ENCODE measurements around the gene PDXK.

PDXK gene

DNA sequence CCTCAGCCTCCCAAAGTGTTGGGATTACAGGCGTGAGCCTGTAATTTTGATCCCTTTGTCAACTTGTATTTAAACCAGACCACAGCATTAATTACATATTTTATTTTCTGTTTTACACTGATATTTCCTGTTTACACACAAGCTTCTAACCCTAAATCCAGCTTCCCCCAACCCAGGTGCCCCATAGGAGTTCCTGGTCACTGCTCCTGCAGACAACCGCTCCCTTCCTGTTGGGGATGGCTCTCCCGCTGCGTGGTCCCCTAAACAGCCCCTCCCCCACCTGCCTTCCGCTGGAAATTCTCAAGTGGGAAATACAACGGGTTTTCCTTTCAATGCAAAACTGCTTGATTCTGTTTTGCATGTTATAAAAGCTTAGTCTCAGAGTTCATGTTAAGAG, 53.5 kb downstream of the PDXK start:
- H2AFZ ChIP-seq (ENCODE audit: low read depth, low read length) = no peak overlapping the region
- H3K27me3 ChIP-seq (ENCODE audit: insufficient read depth, low read length) = no peaks in the 10 kb centered on the region
- H3K4me3 ChIP-seq (ENCODE audit: low read length) = no peak overlapping the region
- H3K36me3 ChIP-seq (ENCODE audit: insufficient read depth, low read length) = peaks cover 17% of the 10 kb centered on the region
- peaks cover 20% of the 10 kb centered on the region for H3K4me1 ChIP-seq (ENCODE audit: insufficient read depth, low read length)
- H3K9me3 ChIP-seq (ENCODE audit: low read length) = no peaks in the 10 kb centered on the region

DNA sequence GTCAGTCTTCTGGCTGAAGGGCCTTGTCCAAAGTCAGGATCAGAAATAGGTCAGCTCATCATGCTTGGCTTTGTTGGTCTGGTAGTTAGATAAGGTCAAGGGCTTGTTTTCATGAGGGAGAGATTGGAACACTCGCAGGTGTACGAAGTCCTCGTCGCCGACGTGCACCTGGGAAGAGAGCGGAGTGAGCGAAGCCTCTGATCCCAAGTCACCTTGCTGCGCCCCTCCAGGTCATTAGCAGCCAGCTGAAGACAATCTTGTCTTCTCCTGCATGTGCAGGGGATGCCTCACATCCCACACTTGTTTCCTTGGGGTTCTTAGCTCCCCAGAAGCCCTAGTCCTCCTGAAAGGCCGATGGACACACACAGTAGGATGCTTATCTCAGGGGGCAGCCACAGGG, 55.2 kb downstream of the PDXK start:
- Histone ChIP-seq H2AFZ (ENCODE audit: low read depth, low read length) (no peak overlapping the region), H3K4me1 (ENCODE audit: insufficient read depth, low read length) (peaks cover 12% of the 10 kb centered on the region), H3K9me3 (ENCODE audit: low read length) (no peaks in the 10 kb centered on the region), H3K4me3 (ENCODE audit: low read length) (no peak overlapping the region), H3K36me3 (ENCODE audit: insufficient read depth, low read length) (peaks cover 17% of the 10 kb centered on the region), H3K27me3 (ENCODE audit: insufficient read depth, low read length) (peaks cover 2% of the 10 kb centered on the region)

DNA sequence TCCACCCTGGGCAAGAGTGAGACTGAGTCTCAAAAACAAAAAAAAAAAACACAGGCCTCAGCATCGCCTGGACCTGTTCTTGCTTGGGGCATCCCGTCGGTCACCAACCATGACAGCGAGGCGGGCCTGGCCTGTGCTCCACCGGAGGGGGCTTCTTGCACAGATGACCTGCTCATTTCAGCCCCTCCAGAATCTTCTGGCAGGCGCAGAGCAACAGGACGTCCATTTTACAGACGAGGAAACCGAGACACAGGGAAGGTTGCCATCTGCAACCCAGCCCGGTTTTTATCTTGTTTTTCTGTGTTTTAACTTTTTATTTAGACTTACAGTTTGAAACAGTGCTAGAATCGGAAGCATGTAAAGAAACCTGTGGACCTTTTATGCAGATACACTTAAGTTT, 56.3 kb downstream of the PDXK start:
- Histone ChIP-seq H3K9me3 (ENCODE audit: low read length) (no peaks in the 10 kb centered on the region), H2AFZ (ENCODE audit: low read depth, low read length) (no peak overlapping the region), H3K36me3 (ENCODE audit: insufficient read depth, low read length) (peaks cover 17% of the 10 kb centered on the region), H3K4me3 (ENCODE audit: low read length) (peak overlapping the region; percentile 63), H3K27me3 (ENCODE audit: insufficient read depth, low read length) (peaks cover 2% of the 10 kb centered on the region), H3K4me1 (ENCODE audit: insufficient read depth, low read length) (peaks cover 12% of the 10 kb centered on the region)

DNA sequence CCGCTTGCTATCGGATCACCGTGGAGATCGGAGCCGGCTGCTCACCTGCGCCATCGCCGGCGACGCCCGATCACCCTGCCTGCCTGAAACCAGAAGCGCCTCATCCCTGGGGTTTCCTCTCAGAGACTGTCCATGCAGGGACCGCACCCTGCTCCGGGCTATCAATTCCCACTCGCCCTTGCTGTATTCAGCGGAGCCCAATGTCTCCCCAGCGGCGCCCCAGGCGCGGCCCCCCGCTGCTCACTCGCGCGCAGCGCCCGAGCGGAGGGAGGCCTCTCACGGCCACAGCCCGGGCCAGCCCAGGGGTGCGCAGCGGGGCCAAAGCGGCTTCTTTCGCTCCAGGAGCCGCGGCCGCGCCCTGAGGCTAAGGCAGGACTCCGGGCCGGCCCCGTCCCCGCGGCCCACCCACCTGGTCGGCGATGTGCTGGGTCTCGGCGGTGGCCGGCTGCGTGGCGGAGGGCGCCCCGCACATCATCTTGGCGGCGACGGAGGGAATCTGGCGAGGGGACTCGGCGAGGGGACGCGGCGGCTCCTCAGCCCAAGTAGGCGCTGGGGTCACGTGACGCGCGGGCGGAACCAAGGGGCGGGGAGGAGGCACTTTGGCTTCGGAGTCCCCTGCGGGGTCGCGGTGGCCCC, 57.0 kb downstream of the PDXK start, which contains the start of gene CSTB:
Gene CSTB (minus strand): TSS at position 514 of the 636 bp plus-strand sequence. CDS start 39 bp downstream, at position 475.
- Histone ChIP-seq H3K36me3 (ENCODE audit: insufficient read depth, low read length) (peaks cover 17% of the 10 kb centered on the region), H3K9me3 (ENCODE audit: low read length) (no peaks in the 10 kb centered on the region), H2AFZ (ENCODE audit: low read depth, low read length) (peak within 1 kb of the TSS; percentile 89), H3K27me3 (ENCODE audit: insufficient read depth, low read length) (peaks cover 2% of the 10 kb centered on the region), H3K4me1 (ENCODE audit: insufficient read depth, low read length) (peaks cover 12% of the 10 kb centered on the region), H3K4me3 (ENCODE audit: low read length) (peak within 1 kb of the TSS; percentile 63)

DNA sequence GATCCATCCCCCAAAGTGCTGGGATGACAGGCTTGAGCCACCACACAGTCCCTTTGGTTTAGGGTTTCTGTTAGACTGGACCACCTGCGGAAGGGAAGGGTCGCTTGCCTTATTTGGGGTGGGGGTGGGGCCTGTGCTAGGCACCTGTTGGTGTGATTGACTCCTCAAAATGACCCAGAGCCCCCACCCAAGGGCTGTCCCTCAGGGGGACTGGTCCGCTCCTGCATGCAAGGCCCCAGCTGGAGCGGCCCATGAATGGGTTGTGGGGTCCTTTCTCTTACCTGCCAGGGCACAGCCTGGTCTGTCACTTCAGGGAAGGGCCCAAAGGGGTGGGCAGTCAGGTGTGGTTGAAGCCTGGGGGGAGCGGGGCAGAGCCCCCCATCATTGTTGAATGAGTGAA, 59.0 kb downstream of the PDXK start:
- peaks cover 16% of the 10 kb centered on the region for H3K36me3 ChIP-seq (ENCODE audit: insufficient read depth, low read length)
- H3K4me3 ChIP-seq (ENCODE audit: low read length) = no peak overlapping the region
- H3K9me3 ChIP-seq (ENCODE audit: low read length) = no peaks in the 10 kb centered on the region
- peaks cover 2% of the 10 kb centered on the region for H3K27me3 ChIP-seq (ENCODE audit: insufficient read depth, low read length)
- no peak overlapping the region for H2AFZ ChIP-seq (ENCODE audit: low read depth, low read length)
- peaks cover 12% of the 10 kb centered on the region for H3K4me1 ChIP-seq (ENCODE audit: insufficient read depth, low read length)

DNA sequence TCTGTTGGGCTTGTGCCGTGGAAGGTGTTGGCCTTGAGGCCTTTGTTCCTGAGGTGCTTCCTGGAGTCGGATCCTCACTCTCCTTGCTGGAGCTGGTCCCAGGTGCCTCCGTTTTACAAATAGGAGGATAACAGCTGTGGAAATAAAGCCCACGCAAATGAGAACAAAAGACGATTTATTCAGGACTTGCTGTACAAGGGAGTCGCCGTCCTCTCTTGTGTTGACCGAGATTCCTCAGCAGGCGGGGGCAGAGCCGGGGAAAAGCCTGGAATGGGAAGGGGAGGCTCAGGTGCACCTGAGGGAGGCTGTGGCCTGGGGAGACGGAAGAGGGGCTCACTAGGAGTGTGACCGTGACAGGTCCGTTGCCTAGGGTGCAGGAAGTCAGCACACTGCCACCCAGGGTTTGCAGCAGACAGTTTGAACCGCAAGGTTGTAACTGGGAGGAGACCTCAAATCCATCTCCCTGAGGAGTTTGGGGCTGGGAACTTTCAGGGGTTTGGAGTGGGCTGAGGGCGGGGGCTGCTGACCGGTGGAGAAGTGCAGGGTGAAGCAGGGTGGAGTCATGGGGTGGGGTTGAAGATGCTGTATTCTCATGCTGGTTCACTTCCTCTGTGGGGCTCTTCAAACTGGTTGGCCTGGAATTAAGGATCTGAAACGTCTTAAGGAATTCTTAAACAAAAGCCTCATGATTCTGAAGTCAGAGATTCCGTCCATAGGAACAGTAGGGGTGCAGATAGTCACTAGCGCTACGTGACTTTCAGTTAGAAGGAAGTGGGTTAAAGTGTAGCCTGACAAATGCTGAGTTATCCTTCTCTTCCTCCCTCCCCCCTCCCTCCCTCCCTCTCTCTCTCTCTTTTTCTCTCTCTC, 59.8 kb downstream of the PDXK start:
- peaks cover 10% of the 10 kb centered on the region for H3K36me3 ChIP-seq (ENCODE audit: insufficient read depth, low read length)
- no peak overlapping the region for H2AFZ ChIP-seq (ENCODE audit: low read depth, low read length)
- no peaks in the 10 kb centered on the region for H3K9me3 ChIP-seq (ENCODE audit: low read length)
- no peak overlapping the region for H3K4me3 ChIP-seq (ENCODE audit: low read length)
- H3K4me1 ChIP-seq (ENCODE audit: insufficient read depth, low read length) = peaks cover 12% of the 10 kb centered on the region
- H3K27me3 ChIP-seq (ENCODE audit: insufficient read depth, low read length) = peaks cover 2% of the 10 kb centered on the region

DNA sequence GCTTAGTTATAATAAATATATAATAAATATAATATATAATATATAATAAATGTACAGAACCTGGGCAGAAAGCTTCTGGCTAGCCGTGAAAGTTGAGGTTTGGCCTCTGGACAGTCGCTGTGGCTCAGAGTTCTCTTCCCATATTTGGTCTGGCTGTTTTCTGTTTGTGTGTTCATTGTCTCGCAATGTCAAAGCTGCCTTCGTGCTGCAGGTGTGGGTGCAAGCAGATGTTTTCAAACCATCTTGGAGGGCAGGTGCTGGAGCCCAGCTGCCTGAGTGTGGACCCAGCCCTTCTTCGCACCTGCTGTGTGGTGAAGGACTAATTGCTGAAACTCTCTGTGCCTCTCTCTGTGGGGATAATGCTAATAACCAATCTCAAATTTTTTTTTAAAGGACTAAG, 60.7 kb downstream of the PDXK start:
- Histone ChIP-seq H3K4me1 (ENCODE audit: insufficient read depth, low read length) (peaks cover 12% of the 10 kb centered on the region), H3K9me3 (ENCODE audit: low read length) (no peaks in the 10 kb centered on the region), H2AFZ (ENCODE audit: low read depth, low read length) (no peak overlapping the region), H3K4me3 (ENCODE audit: low read length) (no peak overlapping the region), H3K27me3 (ENCODE audit: insufficient read depth, low read length) (peaks cover 2% of the 10 kb centered on the region), H3K36me3 (ENCODE audit: insufficient read depth, low read length) (peaks cover 1% of the 10 kb centered on the region)

DNA sequence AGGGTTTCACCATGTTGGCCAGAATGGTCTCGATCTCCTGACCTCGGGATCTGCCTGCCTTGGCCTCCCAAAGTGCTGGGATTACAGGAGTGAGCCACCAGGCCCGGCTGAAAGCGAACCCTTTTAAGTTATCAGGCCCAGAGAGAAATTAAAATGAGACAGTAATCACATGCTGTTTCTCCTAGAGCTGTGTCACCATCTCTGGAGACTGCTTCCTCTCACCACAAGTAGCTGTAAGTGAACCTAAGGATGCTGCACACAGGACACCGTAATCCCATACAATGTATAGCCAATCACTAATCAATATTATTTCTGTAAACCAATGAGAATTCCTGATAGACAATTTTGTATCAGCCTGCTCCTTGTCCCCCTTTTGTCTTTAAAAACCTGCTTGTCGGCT, 62.9 kb downstream of the PDXK start:
- H3K4me1 ChIP-seq (ENCODE audit: insufficient read depth, low read length) = peaks cover 7% of the 10 kb centered on the region
- H3K9me3 ChIP-seq (ENCODE audit: low read length) = no peaks in the 10 kb centered on the region
- peaks cover 2% of the 10 kb centered on the region for H3K27me3 ChIP-seq (ENCODE audit: insufficient read depth, low read length)
- H3K36me3 ChIP-seq (ENCODE audit: insufficient read depth, low read length) = no peaks in the 10 kb centered on the region
- no peak overlapping the region for H2AFZ ChIP-seq (ENCODE audit: low read depth, low read length)
- H3K4me3 ChIP-seq (ENCODE audit: low read length) = no peak overlapping the region

DNA sequence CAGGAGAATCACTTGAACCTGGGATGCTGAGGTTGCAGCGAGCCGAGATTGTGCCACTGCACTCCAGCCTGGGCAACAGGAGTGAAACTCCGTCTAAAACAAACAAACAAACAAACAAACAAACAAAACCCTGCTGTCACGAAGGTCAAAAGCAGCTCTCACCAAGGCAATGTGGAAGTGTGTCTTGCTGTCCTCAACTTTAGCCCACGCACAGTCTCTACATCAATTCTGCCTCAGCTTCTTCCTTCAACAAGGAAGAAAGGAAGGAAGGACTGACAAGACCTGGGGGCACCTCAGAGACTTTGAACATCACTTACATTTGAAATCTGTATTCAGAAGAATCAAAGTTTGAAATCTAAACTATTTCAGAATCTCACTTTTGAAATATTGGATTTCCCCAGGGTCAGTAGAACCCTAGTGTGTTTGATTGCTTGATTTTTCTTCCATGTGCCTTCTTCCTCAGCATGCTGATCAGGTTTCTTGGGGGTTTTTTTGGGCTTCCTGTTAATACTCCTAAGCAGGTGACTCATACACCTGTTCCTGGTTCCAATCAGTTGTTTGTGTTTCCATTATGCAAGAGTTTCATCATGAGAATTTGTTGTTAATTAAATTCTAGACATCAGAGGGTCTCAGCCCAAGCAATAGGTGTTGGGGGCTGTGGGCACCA, 63.6 kb downstream of the PDXK start:
- no peak overlapping the region for H2AFZ ChIP-seq (ENCODE audit: low read depth, low read length)
- no peaks in the 10 kb centered on the region for H3K9me3 ChIP-seq (ENCODE audit: low read length)
- no peak overlapping the region for H3K4me3 ChIP-seq (ENCODE audit: low read length)
- peaks cover 7% of the 10 kb centered on the region for H3K4me1 ChIP-seq (ENCODE audit: insufficient read depth, low read length)
- H3K27me3 ChIP-seq (ENCODE audit: insufficient read depth, low read length) = peaks cover 2% of the 10 kb centered on the region
- H3K36me3 ChIP-seq (ENCODE audit: insufficient read depth, low read length) = no peaks in the 10 kb centered on the region

DNA sequence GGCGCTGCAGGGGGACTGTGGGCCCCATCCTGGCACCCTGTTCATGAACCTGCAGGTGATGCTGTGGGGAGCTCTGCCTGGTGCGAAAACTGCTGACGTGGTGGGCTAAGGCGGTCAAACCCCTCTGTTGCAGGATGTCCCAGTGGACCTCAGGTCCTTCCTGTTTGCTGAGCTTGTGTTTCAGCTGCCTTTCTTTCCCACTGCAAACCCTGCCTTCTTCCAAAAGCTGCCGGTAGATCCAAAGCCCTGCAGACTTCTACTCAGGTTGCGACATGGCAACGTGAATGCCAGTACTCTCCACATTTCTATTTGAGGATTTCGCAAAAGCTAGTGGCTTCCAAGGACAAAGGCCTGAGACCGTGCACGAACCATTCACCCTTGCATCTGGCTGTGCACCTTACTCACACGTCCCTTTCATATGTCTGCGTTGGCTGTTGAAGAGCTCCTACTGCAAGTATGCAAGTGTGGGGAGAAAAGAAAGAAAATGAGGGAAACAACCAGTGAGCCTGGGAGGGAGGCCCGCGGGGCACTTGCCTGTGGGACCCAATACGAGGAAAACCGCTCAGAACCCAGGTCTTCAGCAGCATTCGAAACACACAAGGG, 64.3 kb downstream of the PDXK start:
- Histone ChIP-seq H2AFZ (ENCODE audit: low read depth, low read length) (no peak overlapping the region), H3K4me1 (ENCODE audit: insufficient read depth, low read length) (peaks cover 7% of the 10 kb centered on the region), H3K27me3 (ENCODE audit: insufficient read depth, low read length) (peaks cover 2% of the 10 kb centered on the region), H3K36me3 (ENCODE audit: insufficient read depth, low read length) (no peaks in the 10 kb centered on the region), H3K9me3 (ENCODE audit: low read length) (no peaks in the 10 kb centered on the region), H3K4me3 (ENCODE audit: low read length) (no peak overlapping the region)

DNA sequence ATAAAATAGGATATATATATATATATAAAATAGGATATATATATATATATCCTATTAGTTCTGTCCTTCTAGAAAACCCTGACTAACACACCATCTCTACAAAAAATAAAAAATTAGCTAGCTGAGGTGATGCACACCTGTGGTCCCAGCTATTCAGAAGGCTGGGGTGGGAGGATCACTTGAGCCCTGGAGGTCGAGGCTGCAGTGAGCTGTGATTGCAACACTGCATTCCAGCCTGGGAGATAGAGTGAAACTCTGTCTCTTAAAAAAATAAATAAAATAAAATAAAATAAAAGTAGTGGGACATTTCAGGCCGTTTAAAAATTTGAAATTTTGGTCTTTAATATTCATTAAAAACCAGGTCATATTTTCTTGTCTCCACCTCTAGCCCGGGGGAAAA, 66.2 kb downstream of the PDXK start:
- no peak overlapping the region for H3K4me3 ChIP-seq (ENCODE audit: low read length)
- no peak overlapping the region for H2AFZ ChIP-seq (ENCODE audit: low read depth, low read length)

DNA sequence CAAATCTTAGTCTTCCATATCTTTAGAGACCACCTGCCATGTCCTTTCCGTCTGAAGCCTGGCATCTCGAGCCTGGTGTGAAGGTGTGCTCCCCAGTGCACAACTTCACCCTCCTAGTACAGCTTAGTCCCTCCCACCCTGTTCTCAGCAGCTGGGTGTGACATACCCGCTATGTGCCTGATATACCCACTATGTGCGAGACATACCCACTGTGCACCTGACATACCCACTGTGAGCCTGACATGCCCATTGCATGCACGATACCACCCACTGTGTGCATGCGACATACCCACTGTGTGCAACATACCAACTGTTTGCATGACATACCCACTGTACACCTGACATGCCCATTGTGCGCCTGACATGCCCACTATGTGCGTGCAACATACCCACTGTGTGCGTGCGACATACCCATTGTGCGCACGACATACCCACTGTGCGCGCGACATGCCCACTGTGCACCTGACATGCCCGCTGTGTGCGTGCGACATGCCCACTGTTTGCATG, 67.4 kb downstream of the PDXK start:
- no peak overlapping the region for H3K4me3 ChIP-seq (ENCODE audit: low read length)

More for the DNA sequence above, 66.2 kb downstream of the PDXK start:
- Histone ChIP-seq H3K4me1 (ENCODE audit: insufficient read depth, low read length) (peaks cover 3% of the 10 kb centered on the region), H3K27me3 (ENCODE audit: insufficient read depth, low read length) (no peaks in the 10 kb centered on the region), H3K36me3 (ENCODE audit: insufficient read depth, low read length) (no peaks in the 10 kb centered on the region), H3K9me3 (ENCODE audit: low read length) (no peaks in the 10 kb centered on the region)

More for the DNA sequence above, 67.4 kb downstream of the PDXK start:
- no peaks in the 10 kb centered on the region for H3K9me3 ChIP-seq (ENCODE audit: low read length)
- peaks cover 5% of the 10 kb centered on the region for H3K36me3 ChIP-seq (ENCODE audit: insufficient read depth, low read length)
- peaks cover 12% of the 10 kb centered on the region for H3K4me1 ChIP-seq (ENCODE audit: insufficient read depth, low read length)
- H2AFZ ChIP-seq (ENCODE audit: low read depth, low read length) = no peak overlapping the region
- no peaks in the 10 kb centered on the region for H3K27me3 ChIP-seq (ENCODE audit: insufficient read depth, low read length)
